PFSK-1 (cell line): Measurements from ENCODE around the gene PRKN.

ENCODE experiments used
- POLR2AphosphoS5 ChIP-seq: IDR thresholded peaks from 2 replicates; pipeline ENCODE4 v1.6.1; 2012; ENCODE audit warnings: low read depth, mild to moderate bottlenecking, control low read depth, low read length, moderate library complexity
- REST ChIP-seq, 2 experiments: IDR thresholded peaks; 2 replicates each; pipeline versions ENCODE4 v1.6.1 to v1.8.0; 2011 to 2012; ENCODE audit warnings: low read depth in 2 of 2, low read length in 2 of 2, control low read depth in 1 of 2, inconsistent platforms in 1 of 2, mild to moderate bottlenecking in 1 of 2, moderate library complexity in 1 of 2; ENCODE audit not compliant: insufficient read depth in 1 of 2
- SIN3A ChIP-seq: IDR thresholded peaks from 2 replicates; pipeline ENCODE4 v1.6.1; 2012; ENCODE audit warnings: mild to moderate bottlenecking, low read length, moderate library complexity, borderline replicate concordance; ENCODE audit not compliant: insufficient read depth
- TAF1 ChIP-seq: IDR thresholded peaks from 2 replicates; pipeline ENCODE4 v1.6.1; 2012; ENCODE audit warnings: low read length, control low read depth, borderline replicate concordance; ENCODE audit not compliant: insufficient read depth

GRCh38 chr6:162777091-162777490 is 49.5 kb upstream of the PRKN start:
- TF ChIP-seq REST (IDR thresholded peaks at IDR 0.05; ENCODE audit: insufficient read depth in 1 of 2, low read depth in 2 of 2, low read length in 2 of 2), result no peak
- no peak for TF ChIP-seq POLR2AphosphoS5
- TF ChIP-seq SIN3A, result no peak
- no peak for TF ChIP-seq TAF1
